Measurements from ENCODE around the gene ARL13B. TPM values are rescaled to one million over a fixed set of nuclear protein-coding genes. Genes with fewer than 3 reads are reported as not detected.
"Not testable (repeated sequence)": the region's sequence is repeated elsewhere in the genome, so short reads cannot be mapped to it uniquely, and the experiment has no call there.

Gene ARL13B
- total RNA-seq, 1 donor from 2014 or later = 16.4 TPM

GRCh38 chr3:93994056-93994455, 14.1 kb downstream of the ARL13B start:
- no peak for DNase-seq (ENCODE audit: low read depth)

- no peak for DNase-seq (ENCODE audit: low read depth)
Observed at GRCh38 chr3:94001191-94001590, 21.2 kb downstream of the ARL13B start.

DNA sequence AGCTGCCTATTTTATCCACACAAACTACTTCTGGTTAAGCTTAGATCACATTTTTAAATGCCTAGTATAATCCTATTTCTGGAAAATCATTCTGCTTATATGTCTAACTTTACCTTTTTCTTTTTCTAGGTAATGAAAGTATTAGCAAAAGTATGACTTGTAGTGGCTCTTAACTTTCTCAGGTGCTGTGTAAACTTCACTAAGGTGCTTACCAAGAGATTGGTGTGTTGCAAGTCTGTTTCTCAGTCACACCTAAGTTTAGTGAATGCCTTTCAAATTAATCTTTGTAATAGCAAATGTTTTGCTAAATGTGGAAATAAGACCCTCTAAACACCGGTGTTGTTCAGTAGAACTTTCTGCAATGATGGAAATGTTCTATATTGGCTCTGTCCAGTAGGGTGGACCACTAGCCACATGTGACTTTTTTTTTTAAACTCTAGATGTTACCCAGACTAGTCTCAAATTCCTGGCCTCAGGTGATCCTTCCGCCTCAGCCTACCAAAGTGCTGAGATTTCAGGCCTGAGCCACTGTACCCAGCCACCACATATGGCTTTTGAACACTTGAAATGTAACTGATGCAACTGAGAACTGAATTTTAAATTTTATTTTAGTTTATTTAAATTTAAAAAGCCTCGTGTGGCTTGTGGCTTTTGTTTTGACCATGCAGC, 22.0 kb downstream of the ARL13B start:
- no peak for DNase-seq (ENCODE audit: low read depth)

- DNase-seq (ENCODE audit: low read depth) = peak; percentile 81
Observed at GRCh38 chr3:94004301-94004910, 24.5 kb downstream of the ARL13B start.

DNA sequence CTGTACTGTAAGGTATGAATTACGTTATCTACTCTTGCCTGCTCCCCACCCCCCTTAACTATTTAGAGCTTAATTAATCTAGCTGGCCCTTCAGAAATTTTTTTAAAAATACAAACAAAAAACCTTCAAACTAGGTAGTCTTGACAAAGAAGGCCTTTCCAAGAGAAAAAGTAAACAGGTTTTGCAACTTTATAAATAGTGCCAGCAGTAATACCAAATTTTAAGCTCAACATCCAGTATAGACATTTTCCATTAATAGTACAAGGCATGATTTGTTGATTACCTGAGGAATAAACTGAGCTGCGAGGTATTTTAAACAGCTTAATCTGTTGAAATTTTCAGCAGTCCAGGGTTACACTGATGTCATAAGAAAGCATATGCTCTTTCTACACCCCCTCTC, 28.3 kb downstream of the ARL13B start:
- no peak for DNase-seq (ENCODE audit: low read depth)

- no peak for DNase-seq (ENCODE audit: low read depth)
Observed at GRCh38 chr3:94009608-94010007, 29.7 kb downstream of the ARL13B start.

GRCh38 chr3:94011233-94011711, 31.3 kb downstream of the ARL13B start:
- DNase-seq (ENCODE audit: low read depth) = no peak

DNA sequence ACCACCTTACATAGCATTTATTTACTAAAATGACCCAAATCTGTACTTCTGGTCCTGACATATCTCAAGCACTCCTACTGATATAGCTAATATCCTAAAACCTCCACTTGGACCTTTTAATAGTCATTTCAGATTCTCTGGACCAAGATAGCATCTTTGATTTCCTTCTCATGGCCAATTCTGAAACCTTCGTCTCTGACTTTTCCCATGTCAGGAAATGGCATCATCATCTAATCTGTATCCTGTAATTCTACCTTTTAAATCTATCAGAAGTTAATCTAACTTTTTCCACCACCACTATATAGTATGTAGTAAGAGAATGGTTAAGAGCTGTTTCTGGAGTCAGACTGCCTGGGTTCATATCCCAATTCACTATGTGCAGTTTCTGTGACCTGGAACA, 32.2 kb downstream of the ARL13B start:
- DNase-seq (ENCODE audit: low read depth) = no peak

- DNase-seq (ENCODE audit: low read depth) = no peak
Observed at GRCh38 chr3:94015025-94015424, 35.1 kb downstream of the ARL13B start.

DNA sequence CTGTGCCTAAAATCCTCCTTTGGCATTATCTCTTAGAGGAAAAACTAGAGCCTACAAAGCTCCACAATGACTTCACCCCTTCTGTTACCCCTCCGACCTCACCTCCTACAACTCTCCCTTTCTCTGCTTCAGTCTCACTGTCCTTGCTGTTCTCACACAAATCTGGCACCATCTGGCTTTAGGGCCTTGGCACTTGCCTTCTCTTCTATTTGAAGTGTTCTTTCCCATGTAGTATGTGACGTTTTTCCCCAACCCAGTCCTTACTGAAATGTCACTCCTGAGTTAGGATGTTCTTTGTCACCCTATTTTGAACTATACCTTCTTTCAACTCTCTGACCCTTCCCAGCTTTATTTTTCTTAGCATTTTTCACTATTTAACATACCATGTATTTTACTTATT, 39.7 kb downstream of the ARL13B start:
- no peak for DNase-seq (ENCODE audit: low read depth)

GRCh38 chr3:94020293-94020692, 40.3 kb downstream of the ARL13B start:
- DNase-seq (ENCODE audit: low read depth) = no peak

GRCh38 chr3:94024385-94024784, 44.4 kb downstream of the ARL13B start:
- peak; percentile 45 for DNase-seq (ENCODE audit: low read depth)

DNA sequence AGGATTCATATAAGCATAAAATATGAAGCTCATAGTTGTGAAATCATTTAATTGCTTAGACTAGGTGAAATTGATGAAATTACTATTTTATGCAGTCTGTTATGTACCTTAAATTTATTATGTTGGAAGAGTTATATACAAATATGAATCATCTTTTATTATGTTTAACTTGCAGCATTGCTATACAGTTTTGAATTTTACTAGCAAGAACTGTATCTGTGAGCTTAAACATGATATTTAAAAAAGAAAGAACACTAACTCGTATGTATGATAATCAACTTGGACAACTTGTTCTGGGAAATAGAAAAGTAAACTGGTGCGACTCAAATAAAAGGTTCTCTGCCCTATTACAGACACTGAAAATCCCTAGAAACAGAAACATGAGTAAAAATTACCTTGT, 46.7 kb downstream of the ARL13B start:
- no peak for DNase-seq (ENCODE audit: low read depth)

DNA sequence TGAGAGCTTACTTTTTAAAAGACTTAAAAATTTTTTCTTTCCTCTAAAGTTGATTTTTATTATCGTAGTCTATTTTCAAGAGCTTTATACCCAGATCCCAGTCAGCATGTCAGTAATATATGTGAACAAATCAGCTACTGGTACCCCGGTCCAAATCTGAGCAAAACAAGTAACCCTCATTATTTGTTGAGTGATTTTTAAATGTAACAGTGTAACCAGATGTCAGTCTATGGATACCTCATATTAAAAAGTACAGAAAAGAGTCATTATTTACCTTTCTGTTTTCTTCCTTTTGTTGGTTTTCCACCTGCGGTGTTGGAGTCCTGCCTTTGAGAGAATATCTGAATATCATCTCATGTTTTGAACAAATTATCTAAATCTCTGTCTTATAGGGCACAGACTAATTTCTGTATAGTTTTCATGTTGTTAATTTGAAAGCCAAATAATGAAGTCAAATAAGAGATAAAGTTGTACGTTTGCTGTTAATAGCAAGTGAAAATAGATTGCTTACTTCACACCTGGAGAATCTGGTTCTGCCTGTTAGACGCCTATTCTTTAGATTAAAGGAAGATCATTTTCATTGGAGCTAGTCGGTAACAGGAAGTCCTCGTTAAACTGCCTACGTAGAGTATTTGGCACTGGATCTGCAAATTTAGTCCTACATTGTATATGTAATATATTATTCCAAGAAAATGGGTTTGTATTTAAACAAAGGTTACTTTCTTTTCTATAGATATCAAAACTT, 48.3 kb downstream of the ARL13B start, which contains the start of gene STX19:
STX19 (minus strand) TSS at position 505 of the 745 bp plus-strand sequence. CDS start 13,328 bp downstream, outside the sequence.
- DNase-seq (ENCODE audit: low read depth) = peak; percentile 26

DNA sequence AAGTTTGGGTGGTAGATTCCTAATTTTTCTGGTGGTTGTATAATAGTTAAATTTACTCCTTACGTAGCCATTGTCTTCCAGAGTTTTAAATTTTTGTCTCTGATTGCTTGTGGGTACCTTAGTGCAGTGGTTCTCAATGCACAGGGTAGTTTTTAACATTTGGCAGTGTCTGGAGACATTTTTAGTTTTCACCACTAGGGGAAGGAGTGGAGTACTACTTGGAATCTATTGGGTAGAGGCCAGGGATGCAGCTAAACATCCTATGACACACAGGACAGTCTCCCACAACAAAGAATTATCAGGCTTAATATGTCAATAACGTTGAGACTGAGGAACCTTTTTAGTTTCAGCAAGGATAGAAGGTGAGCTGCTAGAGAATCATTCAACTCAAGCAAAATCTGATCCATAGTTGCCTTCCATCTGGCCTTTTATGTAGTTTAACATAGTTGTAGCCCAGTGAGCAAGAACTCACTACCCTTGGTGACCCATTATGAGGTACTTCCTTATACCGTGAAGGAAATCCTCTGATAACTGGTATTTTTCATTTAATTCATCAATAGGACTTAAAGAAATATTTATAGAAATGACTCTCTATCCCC, 57.1 kb downstream of the ARL13B start:
- DNase-seq (ENCODE audit: low read depth) = peak; percentile 20

DNA sequence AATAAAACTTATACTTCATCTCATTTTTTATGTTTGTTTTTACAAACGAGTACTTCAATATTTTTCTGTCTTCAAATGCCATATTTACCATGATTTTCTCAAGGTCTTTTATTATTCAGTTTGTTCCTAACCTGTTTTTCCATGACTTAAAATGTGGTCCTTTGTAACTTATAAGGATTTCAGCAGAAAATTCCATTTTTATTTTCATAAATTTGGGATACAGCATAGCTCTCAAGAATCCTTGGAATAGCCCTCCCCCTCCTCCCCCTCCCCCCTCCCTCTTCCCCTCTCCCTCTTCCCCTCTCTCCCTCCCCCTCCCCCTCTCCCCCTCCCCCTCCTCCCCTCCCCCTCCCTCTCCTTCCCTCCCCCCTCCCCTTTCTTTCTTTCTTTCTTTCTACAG, 63.3 kb downstream of the ARL13B start:
- no peak for DNase-seq (ENCODE audit: low read depth)

DNA sequence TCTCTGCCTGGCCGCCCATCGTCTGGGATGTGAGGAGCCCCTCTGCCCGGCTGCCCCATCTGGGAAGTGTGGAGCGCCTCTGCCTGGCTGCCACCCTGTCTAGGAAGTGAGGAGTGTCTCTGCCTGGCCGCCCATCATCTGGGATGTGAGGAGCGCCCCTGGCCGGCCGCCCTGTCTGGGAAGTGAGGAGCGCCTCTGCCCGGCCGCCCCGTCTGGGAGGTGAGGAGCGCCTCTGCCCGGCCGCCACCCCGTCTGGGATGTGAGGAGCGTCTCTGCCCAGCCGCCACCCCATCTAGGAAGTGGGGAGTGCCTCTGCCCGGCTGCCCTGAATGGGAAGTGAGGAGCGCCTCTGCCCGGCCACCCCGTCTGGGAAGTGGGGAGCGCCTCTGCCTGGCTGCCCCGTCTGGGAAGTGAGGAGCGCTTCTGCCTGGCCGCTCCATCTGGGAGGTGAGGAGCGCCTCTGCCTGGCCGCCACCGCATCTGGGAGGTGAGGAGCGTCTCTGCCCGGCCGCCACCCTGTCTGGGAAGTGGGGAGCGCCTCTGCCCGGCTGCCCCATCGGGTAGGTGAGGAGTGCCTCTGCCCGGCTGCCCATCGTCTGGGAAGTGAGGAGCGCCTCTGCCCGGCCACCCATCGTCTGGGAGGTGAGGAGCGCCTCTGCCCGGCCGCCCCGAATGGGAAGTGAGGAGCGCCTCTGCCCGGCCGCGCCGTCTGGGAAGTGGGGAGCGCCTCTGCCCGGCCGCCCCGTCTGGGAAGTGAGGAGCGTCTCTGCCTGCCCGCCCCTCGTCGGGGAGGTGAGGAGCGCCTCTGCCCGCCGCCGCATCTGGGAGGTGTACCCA, 64.4 kb downstream of the ARL13B start:
- DNase-seq (ENCODE audit: low read depth) = not testable (repeated sequence)

- DNase-seq (ENCODE audit: low read depth) = no peak
Observed at GRCh38 chr3:94046533-94046932, 66.6 kb downstream of the ARL13B start.

DNA sequence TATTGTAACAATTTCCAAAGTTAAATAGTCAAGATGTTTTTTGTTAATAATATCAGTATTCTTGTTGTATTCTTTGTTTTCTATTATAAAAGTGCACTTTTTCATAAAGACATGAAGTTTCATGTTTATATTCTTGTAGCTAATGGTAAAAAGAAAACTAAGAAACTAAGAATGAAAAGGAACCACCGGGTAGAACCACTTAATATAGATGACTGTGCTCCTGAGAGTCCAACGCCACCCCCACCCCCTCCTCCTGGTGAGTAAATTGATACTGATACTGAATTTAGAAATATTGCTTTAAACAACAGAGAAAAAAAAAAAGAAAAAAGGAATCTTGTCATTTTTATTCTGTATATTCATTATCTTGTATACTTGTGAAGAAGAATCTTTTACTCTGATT, 69.3 kb downstream of the ARL13B start:
- no peak for DNase-seq (ENCODE audit: low read depth)

DNA sequence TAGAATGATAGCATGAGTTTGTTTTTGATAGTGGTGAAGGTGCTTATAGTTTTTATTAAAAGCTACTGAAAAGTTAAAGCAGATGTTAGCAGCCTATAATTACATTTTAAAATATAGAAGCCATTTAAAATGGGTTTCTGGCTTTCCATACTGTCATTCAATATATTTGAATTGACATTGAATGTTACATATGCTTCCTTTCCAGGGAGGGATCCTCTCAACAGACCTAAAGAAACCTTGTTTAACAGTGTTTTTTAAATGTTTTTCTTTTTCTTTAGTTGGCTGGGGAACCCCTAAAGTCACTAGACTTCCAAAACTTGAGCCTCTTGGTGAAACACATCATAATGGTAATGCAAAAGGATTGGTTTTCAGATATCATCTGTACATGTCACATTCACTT, 70.6 kb downstream of the ARL13B start:
- no peak for DNase-seq (ENCODE audit: low read depth)

- DNase-seq (ENCODE audit: low read depth) = no peak
Observed at GRCh38 chr3:94061297-94061696, 81.3 kb downstream of the ARL13B start.
